GM18951 (cell line): ENCODE measurements around the gene ANKRD13B.

ENCODE experiments used
- POLR2A ChIP-seq: IDR thresholded peaks from 4 replicates; pipeline ENCODE4 v1.6.1; 2011; ENCODE audit warnings: mild to moderate bottlenecking; ENCODE audit not compliant: insufficient read length, insufficient read depth; ENCODE audit errors: extremely low read depth
- in situ Hi-C: fragments of 300-500 bp; cut with MboI; formaldehyde crosslinking; loops from one replicate; pipeline ENCODE4 v1.12.0; 2022; ENCODE audit warnings: low sequenced_read_pairs, mixed read lengths, inconsistent platforms; ENCODE audit not compliant: unreplicated experiment

ANKRD13B gene

DNA sequence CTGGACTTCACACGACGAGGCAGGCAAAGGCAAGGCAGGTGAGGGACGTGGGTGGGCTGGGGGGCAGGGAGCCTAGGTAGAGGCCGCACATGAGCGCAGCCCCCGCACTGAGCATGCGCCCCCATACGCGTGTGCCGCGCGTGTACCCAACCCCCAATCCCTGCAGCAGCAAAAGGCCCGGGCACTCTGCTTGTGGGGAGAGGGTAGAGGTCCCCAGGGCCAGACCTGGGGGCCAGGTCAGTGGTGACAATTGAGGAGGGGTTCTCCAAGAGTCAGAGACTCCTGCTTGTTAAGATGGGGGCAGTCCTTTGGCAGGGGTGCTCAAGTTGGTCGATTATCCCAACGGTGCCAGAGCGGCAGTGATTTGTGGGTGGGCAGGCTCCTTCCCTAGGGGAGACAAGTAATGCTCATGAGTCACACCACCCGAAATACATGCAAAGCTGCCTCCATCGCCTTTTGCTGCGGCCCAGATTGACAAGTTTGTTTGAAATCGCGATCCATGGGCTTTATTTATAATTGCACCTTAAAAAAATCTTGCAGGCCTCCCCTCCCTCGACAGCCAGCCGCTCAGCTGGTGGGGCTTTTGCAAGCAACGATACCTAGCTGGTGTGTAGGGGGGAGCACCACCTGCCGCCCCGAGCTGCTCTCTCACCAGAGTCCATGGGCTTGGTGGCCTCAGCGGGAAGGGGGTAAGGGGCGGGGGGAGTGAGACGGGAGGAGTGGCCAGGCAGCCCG is 2.4 kb upstream of the ANKRD13B start:
- in situ Hi-C loops = no loop called here
- TF ChIP-seq POLR2A = no peak

DNA sequence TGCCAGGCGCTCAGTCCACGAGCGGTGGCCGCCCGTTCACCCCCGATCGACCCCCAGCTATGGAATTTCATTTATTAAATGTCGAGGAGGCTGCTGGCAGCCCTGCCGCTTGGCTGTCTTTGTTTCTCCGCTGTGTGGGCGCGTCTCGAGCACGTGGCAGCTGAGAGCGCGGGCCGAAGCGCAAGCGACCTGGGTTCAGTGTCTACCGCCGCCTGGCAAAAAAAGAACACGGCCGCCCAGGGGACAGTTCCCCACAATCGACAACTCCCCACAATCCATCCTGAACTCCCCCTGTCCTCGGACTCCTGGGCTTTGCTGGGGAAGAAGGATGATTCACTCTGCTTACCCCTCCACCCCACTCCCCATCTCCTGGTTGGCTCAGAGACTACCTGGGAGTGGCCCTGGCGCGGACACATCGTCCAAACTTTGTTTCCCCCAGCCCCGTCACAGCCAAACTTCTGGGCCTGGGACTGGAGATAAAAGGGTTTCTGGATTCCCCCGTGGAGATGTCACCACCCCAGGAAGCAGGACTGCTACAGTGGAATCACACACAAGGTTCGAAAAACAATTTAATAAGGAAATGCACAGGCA is 1.7 kb upstream of the ANKRD13B start:
- TF ChIP-seq POLR2A = peak; percentile 8
- in situ Hi-C loops = no loop called here

DNA sequence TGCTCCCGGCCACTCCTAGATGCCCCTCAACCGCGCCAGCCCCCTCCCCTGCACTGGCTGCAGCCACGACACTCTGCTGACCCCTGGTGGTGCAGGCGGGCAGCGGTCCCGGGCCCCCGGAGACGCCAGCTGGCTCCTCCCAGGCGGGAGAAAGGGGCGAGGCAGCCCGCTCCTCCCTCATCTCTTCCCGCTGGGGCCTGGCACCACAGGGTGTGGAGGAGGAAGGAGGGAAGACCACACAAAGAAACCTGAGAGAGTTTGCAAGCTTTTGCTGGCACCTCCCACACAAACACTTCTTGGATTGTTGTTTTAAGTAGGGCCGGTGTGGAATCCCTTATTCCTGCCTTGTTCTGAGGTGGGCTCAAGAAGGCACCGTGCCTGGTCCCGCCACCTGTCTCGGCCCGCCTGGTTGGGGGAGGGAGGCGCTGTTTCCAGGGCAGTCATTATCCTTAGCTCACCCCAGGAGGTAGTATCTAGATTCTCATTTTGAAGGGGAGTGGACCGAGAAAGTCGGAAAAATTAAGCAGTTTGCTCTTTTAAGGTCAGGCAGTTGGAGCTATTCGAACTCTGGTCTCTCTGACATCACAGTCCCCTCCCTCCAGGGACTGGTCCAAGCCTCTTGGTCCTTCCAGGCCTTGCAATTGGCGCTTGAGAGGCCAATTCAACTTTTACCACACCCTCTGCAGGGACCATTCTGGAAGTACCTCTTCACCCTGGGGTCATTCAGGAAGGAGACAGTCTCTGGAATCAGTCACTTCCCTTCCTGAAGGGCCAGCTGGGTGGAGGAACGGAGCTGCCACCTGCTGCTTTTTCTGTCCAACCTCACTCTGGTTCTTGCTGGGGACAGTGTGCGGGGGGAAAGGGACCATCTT is 959 bp upstream of the ANKRD13B start:
- no peak for TF ChIP-seq POLR2A
- in situ Hi-C loops = no loop called here

DNA sequence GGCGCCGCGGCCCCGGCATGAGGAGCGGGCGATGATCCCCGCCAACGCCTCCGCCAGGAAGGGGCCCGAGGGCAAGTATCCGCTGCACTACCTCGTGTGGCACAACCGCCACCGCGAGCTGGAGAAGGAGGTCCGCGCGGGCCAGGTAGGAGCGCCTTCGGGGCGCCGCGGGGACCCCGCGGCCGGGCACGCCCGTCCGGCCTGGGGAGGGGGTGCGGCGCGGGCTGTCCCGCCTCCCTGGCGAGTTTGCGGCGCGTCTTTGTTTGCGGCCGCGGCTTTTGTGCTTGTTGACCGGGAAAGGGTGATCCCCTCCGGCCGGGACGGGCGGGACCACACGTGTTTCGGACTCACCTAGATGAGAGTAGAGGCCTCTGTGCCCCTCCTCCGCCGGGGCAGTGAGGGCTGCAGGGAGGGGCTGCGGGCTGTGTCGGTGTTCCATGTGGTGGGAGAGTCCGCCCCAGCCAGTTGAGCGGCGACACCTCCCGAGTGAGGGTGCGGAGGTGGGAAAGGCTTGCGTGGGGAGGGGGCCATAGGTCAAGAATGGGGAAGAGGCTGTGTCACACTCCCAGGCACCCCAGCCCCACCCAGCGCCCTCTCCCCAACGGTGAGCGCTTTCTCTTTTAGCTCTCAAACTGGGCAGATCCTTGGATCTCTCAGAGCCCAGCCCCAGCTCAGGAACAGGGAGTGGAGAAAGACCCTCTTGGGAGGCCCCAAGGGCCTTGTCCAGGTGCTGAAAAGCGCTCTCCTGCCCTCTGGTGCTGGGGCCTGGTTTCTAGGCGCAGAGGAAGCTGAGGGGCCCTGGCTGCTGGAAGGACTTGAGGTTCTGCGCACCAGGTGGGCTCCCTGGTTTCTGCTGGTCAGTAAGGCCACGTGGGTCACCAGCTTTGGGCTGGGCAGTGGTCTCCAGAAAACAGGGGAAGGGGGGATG is 923 bp downstream of the ANKRD13B start:
- in situ Hi-C loops = no loop called here
- TF ChIP-seq POLR2A = no peak

DNA sequence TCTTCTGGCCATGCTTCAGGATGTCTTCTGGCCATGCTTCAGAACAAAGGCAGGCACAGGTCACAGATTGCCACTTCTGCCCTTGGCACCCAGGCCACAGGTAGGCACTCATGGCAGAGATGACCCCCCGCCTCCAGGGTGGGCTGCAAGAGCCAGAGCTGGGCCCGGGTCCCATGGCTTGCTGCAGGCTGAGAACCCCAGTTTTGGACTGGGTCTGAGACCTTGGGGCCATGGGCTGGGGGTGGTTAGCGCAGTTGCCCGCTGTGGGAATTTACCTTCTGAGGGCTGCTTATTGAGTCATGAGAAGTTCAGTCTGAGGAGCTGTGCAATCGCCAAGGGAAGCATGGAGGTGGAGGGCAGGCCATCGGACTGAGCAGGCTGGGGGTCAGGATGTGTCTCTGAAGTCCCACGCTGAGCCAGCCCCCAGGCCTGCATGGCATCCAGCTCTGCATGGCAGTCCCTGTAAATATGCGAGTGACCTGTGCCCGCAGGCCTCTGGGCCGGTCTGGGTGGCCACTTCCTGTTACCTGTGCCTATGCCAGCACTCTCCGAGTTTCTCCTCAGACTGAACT is 1.7 kb downstream of the ANKRD13B start:
- TF ChIP-seq POLR2A = no peak
- in situ Hi-C loops = no loop called here

DNA sequence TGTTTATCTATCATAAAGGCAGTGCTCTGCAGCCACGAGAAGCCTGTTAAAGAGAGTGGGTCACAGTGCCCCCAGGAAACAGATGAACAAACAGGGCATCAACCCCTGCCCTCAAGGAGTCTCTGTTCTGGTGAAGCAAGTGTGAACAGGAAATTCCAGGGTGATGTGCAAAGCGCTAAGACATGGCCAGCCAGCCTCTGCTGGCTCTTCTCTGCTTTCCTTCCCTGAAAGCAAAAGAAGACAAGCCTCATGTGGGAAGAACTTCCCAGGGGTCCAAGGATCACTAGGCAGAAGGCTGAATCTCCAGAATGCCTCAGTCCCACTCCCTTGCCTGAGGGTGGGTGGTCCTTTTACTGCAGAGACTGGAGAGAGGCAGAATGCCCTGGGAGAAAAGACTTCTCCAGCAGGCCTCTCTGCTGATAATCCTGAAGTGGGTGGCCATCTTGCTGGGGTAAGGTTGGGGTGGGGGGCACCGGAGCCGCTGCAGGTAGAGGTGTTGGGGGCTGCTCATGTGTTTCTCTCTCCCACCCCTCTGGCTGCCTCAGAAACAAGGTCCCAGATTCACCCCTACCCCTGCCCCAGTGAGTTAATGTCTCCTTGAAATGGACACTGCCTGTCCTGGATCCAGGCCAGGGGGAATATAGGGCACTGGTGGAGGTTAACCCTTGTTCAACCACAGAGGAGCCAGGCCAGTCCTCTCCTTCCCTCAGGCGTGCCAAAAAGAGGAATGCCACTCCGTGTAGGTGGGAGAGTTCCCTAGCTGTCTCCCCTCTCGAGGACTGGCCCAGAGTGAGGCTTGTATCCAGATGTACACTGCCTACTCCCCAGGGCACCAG is 2.4 kb downstream of the ANKRD13B start:
- TF ChIP-seq POLR2A = no peak
- in situ Hi-C loops = no loop called here

DNA sequence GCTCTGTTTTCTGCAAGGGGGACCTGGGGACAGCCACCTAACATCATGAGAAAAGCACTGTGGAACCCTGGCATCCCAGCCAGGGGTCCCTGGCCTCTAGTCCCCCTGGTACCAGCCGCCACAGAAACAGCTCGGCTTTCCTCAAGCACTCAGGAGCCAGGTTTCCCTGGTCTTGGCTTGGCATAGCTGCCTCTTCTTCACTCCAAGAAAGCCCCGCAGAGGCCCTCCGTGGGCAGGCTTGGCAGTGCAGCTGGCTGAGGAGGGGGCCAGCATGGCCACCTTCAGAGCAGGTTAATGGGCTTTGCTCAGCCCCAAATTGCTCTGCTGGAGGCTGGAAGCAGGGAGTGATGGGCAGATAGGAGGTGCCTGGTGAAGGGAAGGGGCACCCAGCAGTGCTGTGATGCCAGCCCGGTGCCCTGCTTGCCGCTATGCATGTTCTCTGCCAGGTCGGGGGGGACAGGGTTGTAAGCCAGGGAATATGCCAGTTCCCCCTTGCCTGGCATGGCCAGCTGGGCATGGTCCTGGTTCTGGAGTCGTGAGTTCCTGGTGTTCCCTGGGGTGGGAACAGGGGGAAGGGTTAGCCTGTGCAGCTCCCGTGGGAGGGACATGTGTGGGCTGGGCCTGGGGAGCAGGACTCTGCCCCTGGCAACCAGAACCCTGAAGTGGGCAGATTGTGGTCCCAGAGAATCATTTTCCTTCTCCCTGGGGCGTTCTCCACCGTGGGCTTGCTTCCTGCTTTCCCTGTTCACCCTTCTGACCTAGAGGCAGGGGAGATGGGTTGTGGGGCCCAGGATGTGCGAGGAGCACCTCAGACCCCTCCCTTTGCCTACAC is 3.2 kb downstream of the ANKRD13B start:
- no peak for TF ChIP-seq POLR2A
- in situ Hi-C loops = no loop called here

DNA sequence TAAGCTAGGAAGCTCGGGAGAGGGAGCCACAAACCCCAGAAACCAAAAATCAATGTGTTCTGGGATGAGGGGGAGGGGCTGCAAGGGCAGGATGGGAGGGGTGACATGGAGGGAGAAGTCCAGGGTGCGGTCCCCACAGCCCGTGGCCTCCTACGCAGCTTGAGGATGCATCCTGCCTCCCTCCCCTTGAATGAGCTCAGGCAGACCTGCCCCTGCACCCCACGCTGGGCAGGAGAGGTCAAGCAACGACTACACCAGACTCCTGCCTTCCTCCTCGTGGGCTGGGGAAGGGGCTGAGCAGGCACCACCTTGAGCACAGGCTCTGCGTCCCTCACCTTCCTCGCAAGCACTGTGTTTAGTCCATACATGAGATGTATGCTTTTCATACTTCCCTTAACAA is 3.9 kb downstream of the ANKRD13B start:
- in situ Hi-C loops = no loop called here
- no peak for TF ChIP-seq POLR2A

DNA sequence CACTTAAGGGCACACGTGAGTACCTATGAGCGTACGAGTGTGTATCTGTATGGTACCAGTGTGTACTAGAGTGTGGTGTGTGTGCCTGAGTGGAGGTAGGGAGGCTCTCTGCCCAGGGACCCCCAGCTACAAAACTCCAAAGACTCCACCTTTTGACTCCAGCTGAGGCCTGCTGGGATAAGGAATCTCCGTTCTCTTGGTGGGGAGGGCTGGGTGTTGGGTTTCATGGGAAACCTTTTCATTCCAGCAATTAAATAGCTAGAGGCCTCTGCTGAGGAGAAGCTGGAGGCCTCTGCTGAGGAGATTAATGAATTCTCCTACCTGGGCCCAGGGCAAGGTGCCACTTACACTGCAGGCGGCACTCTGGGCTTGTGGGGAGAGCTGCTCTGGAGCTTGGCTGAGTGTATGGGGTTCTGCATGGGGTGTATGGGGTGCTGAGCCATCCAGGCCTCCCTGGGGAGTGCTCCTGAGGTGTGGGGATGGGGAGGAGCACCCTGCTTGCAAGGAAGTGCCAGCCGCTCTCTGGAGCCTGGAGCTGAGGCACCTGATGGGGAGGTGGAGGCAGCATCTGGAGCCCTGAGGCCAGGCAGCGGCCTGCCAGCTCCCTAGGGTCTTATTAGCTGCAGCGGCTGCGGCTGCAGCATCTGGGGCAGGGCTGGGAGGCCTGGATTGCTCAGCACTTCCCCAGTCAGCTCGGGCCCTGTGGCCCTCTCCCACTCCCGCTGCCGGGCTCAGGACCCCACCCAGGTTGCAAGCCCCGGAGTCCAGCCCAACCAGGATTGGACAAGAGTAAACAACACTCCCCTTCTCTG is 4.6 kb downstream of the ANKRD13B start:
- in situ Hi-C loops = no loop called here
- no peak for TF ChIP-seq POLR2A

DNA sequence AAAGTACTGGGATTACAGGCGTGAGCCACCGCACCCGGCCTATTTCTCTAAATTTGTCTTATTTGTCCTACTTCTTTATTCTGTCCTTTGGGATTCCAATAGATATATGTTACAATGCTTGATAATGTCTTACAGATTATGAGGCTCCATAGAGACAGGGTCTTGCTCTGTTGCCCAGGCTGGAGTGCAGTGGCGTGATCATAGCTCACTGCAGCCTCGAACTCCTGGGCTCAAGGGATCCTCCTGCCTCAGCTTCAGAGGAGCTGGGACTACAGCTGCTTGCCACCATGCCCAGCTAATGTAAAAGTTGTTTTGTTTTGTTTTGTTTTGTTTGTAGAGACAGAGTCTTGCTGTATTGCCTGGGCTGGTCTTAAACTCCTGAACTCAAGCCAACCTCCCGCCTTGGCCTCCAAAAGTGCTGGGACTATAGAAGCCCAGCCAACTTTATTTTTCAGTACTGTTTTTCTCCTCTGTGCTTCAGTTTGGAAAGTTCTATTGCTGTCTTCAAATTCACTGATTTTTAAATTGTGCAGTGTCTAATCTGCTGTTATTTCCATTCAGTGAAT is 10.3 kb downstream of the ANKRD13B start:
- in situ Hi-C loops = no loop called here
- TF ChIP-seq POLR2A = no peak
